H9 (cell line): Measurements from ENCODE around the gene PRPF19. TPM values are rescaled to one million over a fixed set of nuclear protein-coding genes. Genes with fewer than 3 reads are reported as not detected.

Experiments used
- DNase-seq: peaks from one replicate; pipeline ENCODE4 v3.0.0-alpha.2; 2017
- H2AFZ ChIP-seq: one replicate; pipeline ENCODE4 v1.6.1; 2013; ENCODE audit warnings: mild to moderate bottlenecking, low read length, control low read depth, moderate library complexity
- H2AK5ac ChIP-seq: 2 replicates; pipeline ENCODE4 v1.6.1; 2013; ENCODE audit warnings: low read length, control low read depth, mixed read lengths; ENCODE audit not compliant: insufficient read length
- H2BK120ac ChIP-seq: one replicate; pipeline ENCODE4 v1.6.1; 2013; ENCODE audit warnings: low read depth, mild to moderate bottlenecking, low read length, control low read depth, inconsistent platforms; ENCODE audit not compliant: poor library complexity, severe bottlenecking
- H2BK12ac ChIP-seq: 2 replicates; pipeline ENCODE4 v1.6.1; 2013; ENCODE audit warnings: low read length, control low read depth, mixed read lengths, low read depth; ENCODE audit not compliant: insufficient read length
- H2BK15ac ChIP-seq: 2 replicates; pipeline ENCODE4 v1.6.1; 2013; ENCODE audit warnings: low read depth, low read length, control low read depth
- H2BK20ac ChIP-seq: one replicate; pipeline ENCODE4 v1.6.1; 2013; ENCODE audit warnings: low read depth, mild to moderate bottlenecking, low read length, control low read depth, inconsistent platforms; ENCODE audit not compliant: poor library complexity, severe bottlenecking
- H2BK5ac ChIP-seq: 2 replicates; pipeline ENCODE4 v1.6.1; 2013; ENCODE audit warnings: low read length, control low read depth, mixed read lengths; ENCODE audit not compliant: insufficient read length
- H3K14ac ChIP-seq: 2 replicates; pipeline ENCODE4 v1.6.1; 2013; ENCODE audit warnings: low read length, control low read depth; ENCODE audit not compliant: insufficient read depth
- H3K18ac ChIP-seq: 2 replicates; pipeline ENCODE4 v1.6.1; 2013; ENCODE audit warnings: low read depth, mild to moderate bottlenecking, mixed read lengths, low read length, control low read depth; ENCODE audit not compliant: insufficient read length
- H3K23ac ChIP-seq: 2 replicates; pipeline ENCODE4 v1.6.1; 2013; ENCODE audit warnings: low read length, control low read depth, mixed read lengths, low read depth; ENCODE audit not compliant: insufficient read length
- H3K23me2 ChIP-seq: 2 replicates; pipeline ENCODE4 v1.6.1; 2013; ENCODE audit warnings: low read depth, mild to moderate bottlenecking, mixed read lengths, low read length, control low read depth; ENCODE audit not compliant: insufficient read length, poor library complexity, severe bottlenecking
- H3K27ac ChIP-seq: 2 replicates; pipeline ENCODE4 v1.5.1; 2013; ENCODE audit warnings: low read length, control low read depth, mixed read lengths, low read depth; ENCODE audit not compliant: insufficient read length
- H3K27me3 ChIP-seq: 2 replicates; pipeline ENCODE4 v1.6.1; 2013; ENCODE audit warnings: low read length, control low read depth, inconsistent platforms; ENCODE audit not compliant: insufficient read depth
- H3K4ac ChIP-seq: 2 replicates; pipeline ENCODE4 v1.6.1; 2013; ENCODE audit warnings: low read depth, mild to moderate bottlenecking, control low read depth, inconsistent platforms, low read length, moderate library complexity
- H3K4me1 ChIP-seq: 2 replicates; pipeline ENCODE4 v1.6.1; 2013; ENCODE audit warnings: low read length, control low read depth, inconsistent platforms; ENCODE audit not compliant: insufficient read depth
- H3K4me2 ChIP-seq: 2 replicates; pipeline ENCODE4 v1.6.1; 2013; ENCODE audit warnings: low read length, control low read depth, mixed read lengths; ENCODE audit not compliant: insufficient read length, insufficient read depth
- H3K56ac ChIP-seq: 2 replicates; pipeline ENCODE4 v1.6.1; 2013; ENCODE audit warnings: low read depth, mild to moderate bottlenecking, mixed read lengths, low read length, control low read depth; ENCODE audit not compliant: insufficient read length
- H3K79me1 ChIP-seq: 2 replicates; pipeline ENCODE4 v1.6.1; 2013; ENCODE audit warnings: low read depth, mild to moderate bottlenecking, moderate library complexity, low read length, control low read depth, inconsistent platforms; ENCODE audit not compliant: insufficient read depth, poor library complexity, severe bottlenecking
- H3K79me2 ChIP-seq: 2 replicates; pipeline ENCODE4 v1.6.1; 2013; ENCODE audit warnings: low read length, control low read depth, inconsistent platforms; ENCODE audit not compliant: insufficient read depth
- H3K9ac ChIP-seq: 2 replicates; pipeline ENCODE4 v1.6.1; 2013; ENCODE audit warnings: low read length, control low read depth, mixed read lengths; ENCODE audit not compliant: insufficient read length; ENCODE audit errors: extremely low read depth
- H3K9me3 ChIP-seq: one replicate; pipeline ENCODE4 v1.6.1; 2013; ENCODE audit warnings: low read depth, low read length, inconsistent platforms; ENCODE audit not compliant: control insufficient read depth
- H3T11ph ChIP-seq: one replicate; pipeline ENCODE4 v1.6.1; 2013; ENCODE audit warnings: mild to moderate bottlenecking, low read length, control low read depth, inconsistent platforms
- H4K20me1 ChIP-seq: one replicate; pipeline ENCODE4 v1.6.1; 2013; ENCODE audit not compliant: control insufficient read depth, insufficient read length, insufficient read depth
- H4K5ac ChIP-seq: 2 replicates; pipeline ENCODE4 v1.6.1; 2013; ENCODE audit warnings: low read depth, mild to moderate bottlenecking, mixed read lengths, low read length, control low read depth; ENCODE audit not compliant: insufficient read length
- H4K8ac ChIP-seq: replicated peaks from 2 replicates; pipeline ENCODE4 v1.6.1; 2013; ENCODE audit warnings: low read length, control low read depth, mixed read lengths, low read depth; ENCODE audit not compliant: insufficient read length
- H4K91ac ChIP-seq: 2 replicates; pipeline ENCODE4 v1.6.1; 2013; ENCODE audit warnings: low read depth, mild to moderate bottlenecking, moderate library complexity, mixed read lengths, low read length, control low read depth; ENCODE audit not compliant: insufficient read length
- H3K27ac Mint-ChIP-seq, 3 experiments: 2 replicates in 2 of 3; 3 replicates in 1 of 3; pipeline ENCODE4 v1.8.0; 2020 to 2021; ENCODE audit warnings: mixed read lengths in 3 of 3, mild to moderate bottlenecking in 1 of 3, moderate library complexity in 1 of 3
- H3K27me3 Mint-ChIP-seq: 2 replicates; pipeline ENCODE4 v1.8.0; 2021; ENCODE audit warnings: low read depth, mild to moderate bottlenecking, moderate library complexity, mixed read lengths
- H3K36me3 Mint-ChIP-seq, 3 experiments: 2 replicates in 2 of 3; 3 replicates in 1 of 3; pipeline ENCODE4 v1.8.0; 2020 to 2021; ENCODE audit warnings: low read depth in 3 of 3, mixed read lengths in 3 of 3; ENCODE audit not compliant: insufficient read depth in 1 of 3
- H3K4me1 Mint-ChIP-seq, 2 experiments: 2 replicates each; pipeline ENCODE4 v1.8.0; 2020; ENCODE audit warnings: mixed read lengths in 2 of 2
- H3K4me3 Mint-ChIP-seq, 2 experiments: 2 replicates in 1 of 2; 3 replicates in 1 of 2; pipeline ENCODE4 v1.8.0; 2020 to 2021; ENCODE audit warnings: mild to moderate bottlenecking in 2 of 2, mixed read lengths in 2 of 2, moderate library complexity in 1 of 2
- H3K9me3 Mint-ChIP-seq, 2 experiments: 2 replicates in 1 of 2; 3 replicates in 1 of 2; pipeline ENCODE4 v1.8.0; 2020; ENCODE audit warnings: mild to moderate bottlenecking in 2 of 2, mixed read lengths in 2 of 2, moderate library complexity in 1 of 2
- CTCF ChIP-seq: fragments of 200-600 bp; sonication (generic); conservative IDR thresholded peaks from 3 replicates; pipeline ENCODE4 v1.8.0; 2021; ENCODE audit warnings: antibody characterized with exemption, mild to moderate bottlenecking
- WGBS: extraction: QIAGEN DNeasy Blood & Tissue Kit; methylation state at CpG from one replicate; pipeline ENCODE4 v1.1.7; 2013; ENCODE audit warnings: missing lambda C conversion rate, low lambda C conversion rate, mixed read lengths; ENCODE audit not compliant: insufficient read length; ENCODE audit errors: extremely low coverage; 5-methylcytosine and 5-hydroxymethylcytosine counted together
- total RNA-seq: library from RNA; stranded (reverse); gene quantifications from 2 replicates; pipeline ENCODE4 v1.2.1, GENCODE V29; 2021

Gene PRPF19
- total RNA-seq, 1 experiment from 2014 or later: 130 TPM

- H3K18ac ChIP-seq: no peak within 1 kb of the TSS
- no peaks in the 10 kb centered on the region; a peak in 1 of 7 replicates for H3K36me3 Mint-ChIP-seq
- no peak within 1 kb of the TSS for H3K27ac ChIP-seq
- peaks cover 0 to 2% of the 10 kb centered on the region in 2 experiments; a peak in 1 of 5 replicates for H3K9me3 Mint-ChIP-seq
- H3K27me3 Mint-ChIP-seq: peaks cover 2% of the 10 kb centered on the region; the same call in 1 of the 2 replicates
- H3K4me1 Mint-ChIP-seq: peaks cover 0 to 2% of the 10 kb centered on the region in 2 experiments; a peak in 2 of 4 replicates
- H3K27ac Mint-ChIP-seq: no peak within 1 kb of the TSS
- H2BK120ac ChIP-seq: no peak within 1 kb of the TSS
- H4K5ac ChIP-seq: no peak within 1 kb of the TSS
- no peak within 1 kb of the TSS for H3K9ac ChIP-seq
- no peak within 1 kb of the TSS for H3K23ac ChIP-seq
- no peak within 1 kb of the TSS for H3K4ac ChIP-seq
- no peak within 1 kb of the TSS for H4K91ac ChIP-seq
- H3K4me2 ChIP-seq: no peak within 1 kb of the TSS
- no peak within 1 kb of the TSS for H2BK20ac ChIP-seq
- H3K9me3 ChIP-seq: no peaks in the 10 kb centered on the region
- no CpG with 5 or more reads among the region's 13 CpGs for WGBS
- H4K8ac ChIP-seq: no peak within 1 kb of the TSS
- H3K27me3 ChIP-seq: no peaks in the 10 kb centered on the region
- no peak within 1 kb of the TSS for H2AK5ac ChIP-seq
- H2BK5ac ChIP-seq: no peak within 1 kb of the TSS
- H4K20me1 ChIP-seq: no peaks in the 10 kb centered on the region
- H2BK15ac ChIP-seq: no peak within 1 kb of the TSS
- H3K79me2 ChIP-seq: no peaks in the 10 kb centered on the region
- no peak within 1 kb of the TSS for H2BK12ac ChIP-seq
- no peak within 1 kb of the TSS; the same call in 1 of the 2 replicates for H3K14ac ChIP-seq
- no peak within 1 kb of the TSS for H2AFZ ChIP-seq
- no peaks in the 10 kb centered on the region for H3K79me1 ChIP-seq
- DNase-seq: no peak
- no peak within 1 kb of the TSS for H3T11ph ChIP-seq
- no peak for TF ChIP-seq CTCF
- H3K4me3 Mint-ChIP-seq: no peak within 1 kb of the TSS
- H3K56ac ChIP-seq: no peak within 1 kb of the TSS
- no peaks in the 10 kb centered on the region for H3K23me2 ChIP-seq
- H3K4me1 ChIP-seq: no peaks in the 10 kb centered on the region
These were observed 39.2 kb downstream of the PRPF19 start, which contains the start of gene ZP1 for GRCh38 chr11:60866911-60867870. Gene ZP1 (plus strand): TSS chr11:60867542. CDS start chr11:60867562, 20 bp downstream.
